Sigmoid colon (tissue), 4 donors: Measurements from ENCODE around the gene PLOD1.
A peak's percentile ranks its signal among the peaks of the same experiment; 100 is the strongest.

Experiments
- CTCF ChIP-seq, 4 experiments: fragments of 450-650 bp in 3 of 4; fragments of 200-600 bp in 1 of 4; IDR thresholded peaks; one replicate each; pipeline ENCODE4 v1.5.1; 2016 to 2019; ENCODE audit warnings: antibody characterized with exemption in 4 of 4, mild to moderate bottlenecking in 3 of 4, moderate library complexity in 2 of 4
- EP300 ChIP-seq, 4 donors: sonication (generic); formaldehyde crosslinking; IDR thresholded peaks; one replicate each; pipeline ENCODE4 v1.6.1; 2017; ENCODE audit warnings: antibody characterized with exemption in 4 of 4
- POLR2A ChIP-seq, 2 donors: fragments of 450-650 bp; IDR thresholded peaks; one replicate each; pipeline ENCODE4 v1.6.1; 2016; ENCODE audit warnings: antibody characterized with exemption in 2 of 2, mild to moderate bottlenecking in 2 of 2, moderate library complexity in 2 of 2
- POLR2AphosphoS5 ChIP-seq, 4 donors: sonication (generic); formaldehyde crosslinking; IDR thresholded peaks; one replicate each; pipeline ENCODE4 v1.6.1; 2017; ENCODE audit warnings: antibody characterized with exemption in 4 of 4

- TF ChIP-seq CTCF (IDR thresholded peaks at IDR 0.05) = peak in 1 of 4 experiments; percentile 38
- no peak for TF ChIP-seq POLR2A (IDR thresholded peaks at IDR 0.05)
- TF ChIP-seq POLR2AphosphoS5 (IDR thresholded peaks at IDR 0.05) = no peak
- TF ChIP-seq EP300 (IDR thresholded peaks at IDR 0.05) = no peak
Measured at GRCh38 chr1:12001249-12001917, 66.9 kb downstream of the PLOD1 start.
